GM21786 (cell line): Measurements from ENCODE around the gene RPL4.

Source experiments
- ATAC-seq: cut with Tn5 transposase; IDR thresholded peaks from one replicate; pipeline ENCODE4 v1.9.1; 2021; ENCODE audit not compliant: unreplicated experiment

Gene RPL4

DNA sequence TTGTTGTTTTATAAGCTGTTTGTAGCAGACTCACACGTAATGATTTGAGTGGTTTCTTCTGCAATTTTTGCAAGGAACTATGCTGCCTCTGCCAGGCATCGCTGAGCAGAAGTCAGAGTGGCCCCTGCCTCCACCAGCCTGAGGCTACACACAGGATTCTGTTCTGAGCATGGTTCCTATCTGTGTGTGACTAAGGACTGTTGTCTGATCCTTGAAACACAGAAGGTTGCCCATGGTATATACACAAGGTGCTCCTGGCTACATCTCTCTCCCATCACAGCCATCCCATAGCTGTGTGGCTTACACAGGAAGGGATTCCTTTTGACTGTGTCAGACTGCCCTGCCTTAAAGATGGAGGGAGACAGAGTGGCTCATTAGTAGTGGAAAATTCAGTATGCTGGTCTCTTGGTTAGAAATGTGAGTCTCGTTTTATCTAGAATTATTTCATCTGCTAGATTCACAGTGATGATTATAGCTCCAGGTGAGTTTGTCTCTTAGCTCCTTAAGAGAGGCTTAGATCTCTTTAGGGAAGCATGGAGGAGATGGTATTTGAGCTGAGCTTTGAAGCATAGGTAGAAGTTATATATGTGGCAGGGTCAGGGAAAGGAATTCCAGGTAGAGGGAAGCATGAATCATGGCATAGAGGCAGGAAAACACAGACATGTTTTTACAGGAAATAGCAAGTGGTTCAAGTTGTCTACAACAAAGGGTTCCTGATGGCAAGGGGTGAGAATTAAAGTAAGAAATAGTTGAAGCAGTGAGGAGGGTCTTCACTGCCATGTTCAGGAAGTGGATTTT is 44.6 kb downstream of the RPL4 start:
- ATAC-seq = no peak

DNA sequence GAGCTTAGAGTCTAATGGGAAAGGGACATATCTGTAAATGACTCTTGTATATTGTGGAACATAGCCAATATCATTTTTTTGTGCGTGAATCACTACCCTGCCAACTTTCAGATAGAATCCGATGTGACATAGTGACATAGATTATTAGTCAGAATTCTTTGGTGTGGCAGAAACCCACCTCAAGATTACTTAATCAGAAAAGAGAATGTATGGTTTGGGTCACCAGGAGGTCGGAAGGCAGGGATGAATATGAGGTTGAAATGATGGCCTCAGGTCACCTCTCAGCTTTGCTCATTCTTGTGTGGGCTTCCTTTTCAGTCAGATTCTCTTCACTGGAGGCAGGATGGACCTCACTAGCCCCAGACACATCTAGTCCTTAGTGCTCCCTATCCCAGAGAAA is 48.4 kb downstream of the RPL4 start:
- no peak for ATAC-seq

DNA sequence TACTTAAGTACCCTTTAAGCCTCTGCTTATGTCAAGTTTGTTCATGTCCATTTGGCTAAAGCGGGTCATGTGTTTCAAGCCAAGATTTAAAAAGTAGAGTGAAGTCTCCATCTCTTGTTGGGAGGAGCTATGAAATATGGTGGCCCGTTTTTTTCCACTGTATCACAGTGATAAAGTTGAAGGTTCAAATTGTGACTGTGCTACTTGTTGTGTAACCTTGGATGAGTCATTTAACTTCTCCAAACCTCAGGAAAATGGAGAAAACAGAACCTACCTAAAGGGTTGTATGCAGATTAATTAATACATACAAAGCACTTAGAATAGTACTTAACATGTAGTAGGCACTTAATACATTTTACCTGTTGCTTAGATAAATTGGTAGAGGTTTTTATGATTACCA is 50.5 kb downstream of the RPL4 start:
- no peak for ATAC-seq

DNA sequence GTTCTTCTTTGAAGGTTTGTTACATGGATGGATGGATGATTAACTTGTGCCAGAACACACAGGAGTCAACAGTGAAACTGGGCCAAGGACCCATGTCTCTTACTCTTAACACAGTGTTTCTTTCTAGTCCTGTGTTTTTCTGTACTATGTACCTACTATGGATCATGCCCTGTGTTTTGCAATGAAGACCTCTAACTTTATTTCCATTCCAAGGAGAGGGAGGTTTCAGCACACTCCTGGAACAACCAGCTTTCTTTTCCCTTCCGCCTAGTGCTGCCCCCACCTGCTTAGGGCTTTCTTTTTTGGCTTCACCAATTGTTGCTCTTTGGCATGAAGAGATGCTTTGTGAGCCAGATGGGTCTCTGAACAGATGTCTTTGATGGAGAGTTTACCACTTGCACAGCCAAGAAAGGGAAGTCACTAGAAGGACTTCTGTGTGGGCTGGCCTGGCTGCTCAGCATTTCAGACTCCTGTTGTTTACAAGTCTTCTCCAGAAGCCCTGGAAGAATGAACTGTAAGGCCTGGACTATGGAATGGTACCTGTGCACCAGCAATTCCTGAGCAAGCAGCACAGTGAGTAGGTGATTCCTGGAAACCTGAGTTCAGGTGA is 51.6 kb downstream of the RPL4 start:
- ATAC-seq = no peak

DNA sequence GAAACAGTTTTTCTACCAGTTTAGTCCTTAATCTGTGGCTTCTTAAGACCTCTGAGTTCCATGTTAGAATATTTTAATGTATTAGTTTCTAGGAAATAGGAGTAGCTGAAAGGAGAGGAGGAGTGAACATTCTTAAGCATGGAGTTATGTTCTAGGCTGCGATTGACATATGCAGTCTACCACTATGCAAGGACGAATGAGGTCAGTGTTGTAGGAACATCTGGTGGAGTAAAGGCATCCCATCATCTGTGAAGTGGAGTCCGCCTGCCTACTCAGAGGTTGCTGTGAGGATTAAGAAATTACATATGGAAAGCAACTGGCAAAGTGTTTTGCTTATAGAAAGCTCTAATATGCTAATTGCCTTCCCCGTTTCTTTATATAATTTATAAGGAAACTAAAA is 52.2 kb downstream of the RPL4 start:
- no peak for ATAC-seq
